Activated CD4-positive, CD25-positive, alpha-beta regulatory T cell treated with anti-CD3 and anti-CD28 coated beads, Interleukin-2, amount 50 U/mL, for 72 hours (primary cell): Measurements from ENCODE around the gene ABCA13.
"Not testable (repeated sequence)": the region's sequence is repeated elsewhere in the genome, so short reads cannot be mapped to it uniquely, and the experiment has no call there.

Experiments used
- DNase-seq: peaks from one replicate; pipeline ENCODE4 v3.0.0; 2021

The ABCA13 gene, protein sequence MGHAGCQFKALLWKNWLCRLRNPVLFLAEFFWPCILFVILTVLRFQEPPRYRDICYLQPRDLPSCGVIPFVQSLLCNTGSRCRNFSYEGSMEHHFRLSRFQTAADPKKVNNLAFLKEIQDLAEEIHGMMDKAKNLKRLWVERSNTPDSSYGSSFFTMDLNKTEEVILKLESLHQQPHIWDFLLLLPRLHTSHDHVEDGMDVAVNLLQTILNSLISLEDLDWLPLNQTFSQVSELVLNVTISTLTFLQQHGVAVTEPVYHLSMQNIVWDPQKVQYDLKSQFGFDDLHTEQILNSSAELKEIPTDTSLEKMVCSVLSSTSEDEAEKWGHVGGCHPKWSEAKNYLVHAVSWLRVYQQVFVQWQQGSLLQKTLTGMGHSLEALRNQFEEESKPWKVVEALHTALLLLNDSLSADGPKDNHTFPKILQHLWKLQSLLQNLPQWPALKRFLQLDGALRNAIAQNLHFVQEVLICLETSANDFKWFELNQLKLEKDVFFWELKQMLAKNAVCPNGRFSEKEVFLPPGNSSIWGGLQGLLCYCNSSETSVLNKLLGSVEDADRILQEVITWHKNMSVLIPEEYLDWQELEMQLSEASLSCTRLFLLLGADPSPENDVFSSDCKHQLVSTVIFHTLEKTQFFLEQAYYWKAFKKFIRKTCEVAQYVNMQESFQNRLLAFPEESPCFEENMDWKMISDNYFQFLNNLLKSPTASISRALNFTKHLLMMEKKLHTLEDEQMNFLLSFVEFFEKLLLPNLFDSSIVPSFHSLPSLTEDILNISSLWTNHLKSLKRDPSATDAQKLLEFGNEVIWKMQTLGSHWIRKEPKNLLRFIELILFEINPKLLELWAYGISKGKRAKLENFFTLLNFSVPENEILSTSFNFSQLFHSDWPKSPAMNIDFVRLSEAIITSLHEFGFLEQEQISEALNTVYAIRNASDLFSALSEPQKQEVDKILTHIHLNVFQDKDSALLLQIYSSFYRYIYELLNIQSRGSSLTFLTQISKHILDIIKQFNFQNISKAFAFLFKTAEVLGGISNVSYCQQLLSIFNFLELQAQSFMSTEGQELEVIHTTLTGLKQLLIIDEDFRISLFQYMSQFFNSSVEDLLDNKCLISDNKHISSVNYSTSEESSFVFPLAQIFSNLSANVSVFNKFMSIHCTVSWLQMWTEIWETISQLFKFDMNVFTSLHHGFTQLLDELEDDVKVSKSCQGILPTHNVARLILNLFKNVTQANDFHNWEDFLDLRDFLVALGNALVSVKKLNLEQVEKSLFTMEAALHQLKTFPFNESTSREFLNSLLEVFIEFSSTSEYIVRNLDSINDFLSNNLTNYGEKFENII (N-terminal part only)

DNA sequence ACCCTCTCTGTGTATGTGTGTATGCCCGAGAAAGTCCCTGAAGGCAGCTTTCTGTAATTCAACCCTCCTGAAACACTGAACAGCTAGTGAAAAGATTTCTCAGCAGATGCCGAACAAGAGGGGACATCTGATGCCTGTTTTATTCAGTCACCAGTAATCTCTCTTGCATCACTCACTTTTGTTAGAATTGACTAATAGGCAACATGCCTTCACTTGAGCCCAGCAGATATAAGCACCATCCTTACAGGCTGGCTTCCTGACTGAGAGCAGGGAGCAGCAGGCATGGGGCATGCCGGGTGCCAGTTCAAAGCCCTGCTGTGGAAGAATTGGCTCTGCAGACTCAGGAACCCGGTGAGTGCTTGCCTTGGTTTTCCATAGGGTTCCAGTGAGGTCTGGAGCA is at the start of gene ABCA13:
TSS of gene ABCA13 (plus strand) at position 257 of the 400 bp plus-strand sequence. CDS start at position 283, 26 bp downstream.
- no peak for DNase-seq

DNA sequence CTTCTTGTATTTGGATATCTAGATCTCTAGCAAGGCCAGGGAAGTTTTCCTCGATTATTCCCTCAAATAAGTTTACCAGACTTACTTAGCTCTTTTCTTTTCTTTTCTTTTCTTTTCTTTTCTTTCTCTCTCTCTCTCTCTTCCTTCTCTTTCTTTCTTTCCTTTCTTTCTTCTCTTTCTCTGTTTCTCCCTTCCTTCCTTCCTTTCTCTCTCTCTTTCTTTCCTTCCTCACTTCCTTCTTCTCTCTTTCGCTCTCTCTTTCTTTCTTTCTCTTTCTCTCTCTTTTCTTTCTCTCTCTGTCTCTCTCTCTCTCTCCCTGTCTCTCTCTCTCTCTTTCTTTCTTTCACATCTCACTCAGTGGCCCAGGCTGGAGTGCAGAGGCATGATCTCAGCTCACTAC is 45.2 kb upstream of the ABCA13 start:
- no peak for DNase-seq

DNA sequence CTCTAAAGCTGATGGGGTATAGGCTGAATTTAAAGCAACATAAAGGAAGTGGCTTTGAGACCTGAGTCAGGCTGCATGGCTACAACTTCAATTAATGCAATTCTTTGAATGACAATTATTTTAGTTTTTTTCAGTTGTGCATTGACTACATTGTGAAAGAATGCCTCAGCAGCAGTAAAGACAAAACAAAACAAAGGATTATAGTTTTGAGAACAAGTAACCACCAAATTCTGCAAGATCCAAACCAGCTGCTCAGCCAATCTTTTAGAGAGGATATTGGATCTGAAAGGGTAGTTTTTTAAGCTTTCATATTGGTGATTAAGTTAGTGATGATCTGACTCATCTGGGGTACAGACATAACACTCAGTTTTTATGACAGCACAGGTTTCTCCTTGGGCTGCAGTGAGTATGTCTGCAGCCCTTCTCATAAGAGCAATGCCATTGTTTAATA is 40.6 kb upstream of the ABCA13 start:
- no peak for DNase-seq

DNA sequence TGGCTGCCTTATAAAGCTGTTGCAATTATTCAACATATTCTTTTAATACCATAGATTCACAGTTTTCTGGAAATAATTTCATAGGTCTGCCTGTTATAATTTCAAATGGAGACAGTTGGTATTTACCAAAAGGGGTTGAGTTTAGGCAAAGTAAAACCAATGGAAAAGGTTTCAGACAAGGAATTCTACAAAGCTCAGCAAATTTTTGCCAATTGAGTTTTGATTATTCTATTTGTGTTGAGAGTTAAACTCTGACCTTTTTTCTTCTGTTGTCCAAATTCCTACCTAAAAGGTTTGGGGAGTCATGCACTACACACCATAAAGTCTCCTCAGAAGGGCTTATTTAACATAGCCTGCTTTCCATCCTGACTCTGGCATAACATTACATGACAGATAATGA is 38.5 kb upstream of the ABCA13 start:
- DNase-seq = no peak

DNA sequence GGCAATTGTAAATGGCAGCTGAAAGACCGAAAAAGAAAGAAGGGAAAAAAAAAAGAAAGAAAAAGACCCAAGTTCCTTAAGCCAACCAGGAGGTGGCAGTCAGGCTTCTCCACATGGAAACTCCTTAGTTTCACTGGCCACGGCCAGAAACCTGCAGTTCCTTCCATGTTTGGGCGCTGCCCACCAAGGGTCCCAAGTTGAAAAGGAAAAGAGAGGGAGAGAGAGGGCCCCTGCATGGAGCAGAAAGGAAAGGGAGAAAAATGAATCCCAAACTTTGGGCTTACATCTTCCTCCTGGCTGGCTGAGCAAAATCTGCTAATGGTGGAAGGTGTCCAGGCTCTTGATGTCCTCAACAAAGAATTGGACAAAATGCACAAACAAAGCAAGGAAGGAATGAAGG is 31.8 kb upstream of the ABCA13 start:
- no peak for DNase-seq

DNA sequence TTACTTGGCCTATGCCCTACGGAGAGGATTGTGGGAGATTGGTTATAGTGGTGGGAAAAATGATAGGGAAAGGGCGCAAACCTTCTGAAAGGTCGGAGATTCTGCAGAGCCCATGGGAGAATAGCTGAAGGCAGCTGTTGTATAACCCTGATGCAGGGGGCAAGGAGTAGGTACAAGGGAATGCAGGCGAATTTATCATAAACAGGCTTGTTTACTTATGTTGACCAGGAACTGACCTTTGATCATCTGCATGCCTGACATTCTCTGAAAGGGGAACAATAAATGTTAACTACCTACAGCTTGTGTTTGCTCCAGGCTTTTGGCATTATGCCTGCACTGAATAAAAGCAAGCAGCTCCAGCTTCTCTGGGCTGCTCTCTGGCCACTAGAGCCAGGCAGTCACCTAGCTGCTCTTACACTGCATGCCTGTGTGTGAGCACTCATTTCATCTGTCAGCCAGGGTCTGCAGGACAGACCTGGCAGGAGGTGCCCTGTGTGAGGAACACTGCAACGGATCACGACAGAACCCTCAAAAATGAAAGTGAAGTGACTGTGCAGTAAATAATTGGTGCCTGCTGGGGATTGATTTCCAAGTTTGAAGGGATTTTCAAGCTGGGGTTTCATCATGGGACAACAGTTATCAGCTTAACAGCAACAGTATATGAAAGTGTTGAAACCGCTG is 31.1 kb upstream of the ABCA13 start:
- DNase-seq = no peak

DNA sequence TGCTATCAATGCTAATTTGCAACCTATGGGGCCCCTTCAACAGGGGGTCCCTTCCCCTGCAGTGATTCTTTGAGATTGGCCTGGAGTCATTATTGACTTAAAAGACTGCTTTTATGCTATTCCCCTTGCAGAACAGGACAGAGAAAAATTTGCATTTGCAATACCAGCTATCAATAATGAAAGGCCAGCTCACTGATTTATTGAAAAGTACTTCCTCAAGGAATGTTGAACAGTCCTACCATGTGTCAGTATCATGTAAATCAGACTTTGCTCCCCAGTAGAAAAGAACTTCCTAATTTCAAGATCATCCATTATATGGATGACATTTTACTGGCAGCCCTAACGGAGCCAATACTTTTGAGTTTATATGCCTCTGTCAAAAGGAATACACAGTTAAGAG is 29.7 kb upstream of the ABCA13 start:
- no peak for DNase-seq

DNA sequence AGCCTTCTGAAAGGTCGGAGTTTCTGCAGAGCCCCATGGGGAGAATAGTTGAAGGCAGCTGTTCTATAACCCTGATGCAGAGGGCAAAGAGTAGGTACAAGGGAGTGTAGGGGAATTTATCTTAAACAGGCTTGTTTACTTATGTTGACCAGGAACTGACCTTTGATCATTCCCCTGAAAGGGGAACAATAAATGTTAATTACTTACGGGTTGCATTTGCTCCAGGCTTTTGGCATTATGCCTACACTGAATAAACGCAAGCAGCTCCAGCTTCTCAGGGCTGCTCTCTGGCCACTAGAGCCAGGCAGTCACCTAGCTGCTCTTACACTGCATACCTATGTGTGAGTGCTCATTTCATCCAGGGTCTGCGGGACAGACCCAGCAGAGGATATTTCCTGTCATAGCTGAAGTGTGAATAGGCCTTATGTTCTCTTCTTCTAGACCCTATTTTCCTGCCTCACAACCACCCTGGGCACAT is 26.9 kb upstream of the ABCA13 start:
- DNase-seq = no peak

DNA sequence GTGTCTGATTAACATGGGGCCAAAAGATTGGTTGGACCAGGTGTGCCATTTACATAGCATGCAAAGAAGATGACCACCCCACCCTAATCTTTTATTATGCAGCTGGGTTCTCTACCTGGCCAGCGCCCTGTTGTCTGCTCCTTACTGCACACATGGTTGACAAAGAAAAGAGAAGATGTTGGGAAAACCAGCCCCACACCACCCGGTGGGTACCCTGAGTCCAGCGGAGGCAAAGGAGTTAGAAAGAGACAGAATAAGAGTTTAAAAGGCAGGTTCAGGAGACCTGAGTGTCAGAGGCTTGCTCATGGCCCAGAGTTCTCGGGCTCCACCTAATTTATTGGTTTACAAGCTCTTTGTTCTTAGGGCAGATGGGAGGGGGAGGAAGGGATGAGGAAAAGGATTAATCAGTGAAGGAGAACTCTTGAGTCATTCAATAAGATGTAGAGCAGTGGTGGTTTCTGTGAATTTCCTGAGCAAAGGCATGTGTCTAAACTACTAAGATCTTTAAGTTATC is 24.1 kb upstream of the ABCA13 start:
- no peak for DNase-seq

DNA sequence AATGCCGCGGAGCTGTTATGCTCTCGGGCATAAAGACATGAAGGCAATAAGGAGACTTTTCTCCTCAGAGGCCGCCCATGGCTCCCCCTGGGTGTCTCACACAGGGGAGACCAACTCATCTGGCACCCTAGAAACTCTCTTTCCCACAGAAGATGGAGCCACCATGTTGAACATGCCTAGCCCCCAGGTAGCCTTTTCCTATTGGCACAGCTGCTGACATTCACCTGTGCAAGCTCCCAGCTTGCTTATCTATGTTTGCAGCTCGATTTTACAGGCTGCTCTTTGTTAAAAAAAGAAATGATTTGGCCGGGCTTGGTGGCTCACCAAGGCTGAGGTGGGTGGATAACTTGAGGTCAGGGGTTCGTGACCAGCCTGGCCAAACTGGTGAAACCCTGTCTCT is 23.6 kb upstream of the ABCA13 start:
- DNase-seq = not testable (repeated sequence)

DNA sequence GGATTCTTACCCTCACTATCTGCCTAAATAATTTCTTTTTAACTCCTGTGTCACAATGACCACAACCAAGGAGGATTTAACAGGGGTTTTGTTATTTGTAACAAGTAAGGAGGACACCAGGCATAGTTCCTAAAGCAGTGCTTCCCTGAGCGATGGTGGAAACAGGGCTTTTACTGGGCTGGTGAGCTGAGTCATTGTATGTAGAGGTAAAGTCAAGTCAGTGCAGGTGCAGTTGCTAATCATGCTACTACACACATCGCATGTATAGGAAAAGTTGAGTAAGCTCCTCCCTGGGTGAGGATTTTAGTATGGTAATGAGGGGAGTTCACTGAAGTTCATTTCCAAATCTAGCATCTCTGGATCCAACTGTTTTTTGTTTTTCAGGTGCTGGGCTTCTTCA is 22.9 kb upstream of the ABCA13 start:
- no peak for DNase-seq

DNA sequence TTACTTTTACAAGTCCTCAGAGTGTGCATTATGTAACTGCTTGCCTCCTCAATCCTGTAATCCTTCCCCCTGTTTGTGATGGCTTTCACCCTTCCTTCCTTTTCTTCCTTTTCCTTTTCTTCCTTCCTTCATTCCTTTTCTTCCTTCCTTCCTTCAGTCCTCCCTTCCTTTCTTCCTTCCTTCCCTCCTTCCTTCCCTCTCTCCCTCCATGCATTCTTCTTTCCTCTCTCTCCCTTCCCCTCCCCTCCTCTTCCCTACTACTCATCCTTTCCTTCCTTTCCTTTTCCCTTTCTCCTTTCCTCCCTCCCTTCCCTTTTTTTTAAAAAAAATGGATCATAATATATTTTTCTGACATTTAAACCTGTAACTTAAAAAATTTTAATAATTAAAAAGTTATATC is 22.2 kb upstream of the ABCA13 start:
- DNase-seq = no peak

DNA sequence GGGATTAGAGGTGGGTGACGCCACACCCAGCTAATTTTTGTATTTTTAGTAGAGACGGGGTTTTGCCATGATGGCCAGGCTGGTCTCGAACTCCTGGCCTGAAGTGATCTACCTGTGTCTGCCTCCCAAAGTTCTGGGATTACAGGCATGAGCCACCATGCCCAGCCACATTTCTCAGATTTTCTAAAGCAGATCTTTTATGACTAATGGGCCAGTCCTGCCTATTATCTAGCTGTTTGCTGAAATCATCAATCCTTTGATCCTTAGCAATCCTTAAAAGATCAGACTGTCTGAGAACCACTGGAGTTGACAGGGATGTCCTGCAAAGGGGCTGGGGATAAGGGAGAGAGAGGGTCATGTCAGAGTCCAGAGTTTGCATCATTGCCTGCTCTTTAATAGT is 21.2 kb upstream of the ABCA13 start:
- no peak for DNase-seq

DNA sequence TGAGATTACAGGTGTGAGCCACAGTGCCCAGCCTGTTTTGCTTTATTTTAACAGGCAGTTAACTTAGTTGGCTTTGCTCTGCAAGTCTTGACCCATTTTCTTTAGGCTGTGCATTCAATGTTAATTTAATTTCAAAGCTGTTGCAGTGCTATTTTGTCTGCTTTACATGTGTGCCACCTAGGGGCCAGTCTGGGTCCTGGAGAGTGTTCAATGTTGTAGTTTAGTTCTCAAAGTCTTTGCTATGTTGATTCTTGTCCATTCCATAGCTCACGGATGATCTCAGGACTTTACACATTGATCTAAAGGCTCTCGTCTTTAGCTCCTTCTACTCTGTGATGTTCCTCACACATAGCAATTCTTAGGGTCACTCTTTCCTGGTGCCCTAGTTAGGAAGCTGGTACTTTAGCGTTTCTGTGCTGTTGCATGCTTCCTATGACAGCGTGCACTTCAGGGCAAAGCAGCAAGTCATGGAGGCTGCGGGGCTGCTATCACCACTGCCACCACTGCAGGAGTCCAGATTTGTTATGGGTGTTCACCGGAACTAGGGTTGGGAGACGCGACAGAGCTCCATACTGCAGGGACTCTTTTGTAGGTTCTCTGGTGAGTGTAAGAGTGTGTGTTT is 16.4 kb upstream of the ABCA13 start:
- DNase-seq = no peak

DNA sequence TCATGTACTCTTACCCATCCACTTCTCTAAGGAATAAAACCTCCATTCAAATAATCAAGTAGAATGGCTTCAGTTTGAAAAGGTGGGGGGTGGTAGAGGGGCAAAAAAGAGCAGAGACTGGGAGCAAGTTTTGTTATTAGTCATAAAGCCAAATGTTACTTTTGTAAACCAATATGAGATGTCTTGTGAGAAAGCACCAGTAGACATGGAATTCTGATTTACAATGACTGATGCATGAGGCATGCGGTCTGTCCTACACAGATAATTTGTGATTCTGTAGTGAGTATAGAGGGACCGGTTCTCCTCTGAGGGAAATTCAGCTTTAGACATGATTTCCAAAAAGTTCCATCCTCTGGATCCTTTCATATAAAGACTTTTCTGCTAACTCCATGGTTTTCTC is 12.9 kb upstream of the ABCA13 start:
- no peak for DNase-seq

DNA sequence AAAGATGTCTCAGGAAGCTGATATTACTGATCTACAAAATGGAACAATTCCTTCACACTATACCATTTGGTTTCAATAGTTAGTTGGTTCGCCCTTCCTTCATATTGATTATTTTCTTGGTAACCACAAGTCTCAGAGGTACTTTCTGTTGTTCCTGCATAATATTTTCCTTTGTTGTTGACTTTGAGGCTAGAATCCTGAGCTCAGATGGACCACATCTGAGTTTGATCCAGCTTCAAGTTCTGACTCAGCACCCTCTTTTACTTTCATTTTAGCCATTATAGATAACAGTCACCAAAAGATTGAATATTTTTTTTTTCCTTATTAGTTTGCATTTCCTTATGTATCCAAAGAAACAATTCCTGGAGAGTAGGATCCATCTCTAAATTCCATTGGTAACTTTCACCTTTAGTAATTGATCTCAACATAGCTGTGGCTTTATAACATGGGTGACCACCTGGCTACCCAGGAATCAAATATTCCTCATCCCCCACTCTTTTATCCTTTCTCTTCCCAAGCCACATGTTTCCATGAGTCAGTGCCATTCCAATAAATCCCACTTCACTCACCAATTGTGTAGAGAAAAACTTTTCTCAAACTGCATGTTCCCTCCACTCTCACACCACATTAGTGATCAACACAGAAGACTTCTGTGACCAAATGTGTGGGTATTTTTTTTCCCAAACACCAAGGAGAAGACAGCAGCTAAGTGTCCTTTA is 9.7 kb upstream of the ABCA13 start:
- no peak for DNase-seq

DNA sequence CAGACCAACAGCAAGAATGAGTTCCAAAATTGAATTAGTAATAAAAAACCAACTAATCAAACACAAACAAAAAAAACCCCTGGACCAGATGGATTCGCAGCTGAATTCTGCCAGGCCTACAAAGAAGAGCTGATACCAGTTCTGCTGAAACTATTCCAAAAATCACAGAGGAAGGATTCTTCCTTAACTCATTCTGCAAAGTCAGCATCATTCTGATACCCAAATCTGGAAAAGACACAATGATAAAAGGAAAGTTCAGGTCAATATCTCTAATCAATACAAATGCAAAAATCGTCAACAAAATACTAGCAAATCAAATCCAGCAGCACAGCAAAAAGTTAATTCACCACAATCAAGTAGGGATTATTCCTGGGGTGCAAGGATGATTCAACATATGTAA is 6.1 kb upstream of the ABCA13 start:
- DNase-seq = no peak

DNA sequence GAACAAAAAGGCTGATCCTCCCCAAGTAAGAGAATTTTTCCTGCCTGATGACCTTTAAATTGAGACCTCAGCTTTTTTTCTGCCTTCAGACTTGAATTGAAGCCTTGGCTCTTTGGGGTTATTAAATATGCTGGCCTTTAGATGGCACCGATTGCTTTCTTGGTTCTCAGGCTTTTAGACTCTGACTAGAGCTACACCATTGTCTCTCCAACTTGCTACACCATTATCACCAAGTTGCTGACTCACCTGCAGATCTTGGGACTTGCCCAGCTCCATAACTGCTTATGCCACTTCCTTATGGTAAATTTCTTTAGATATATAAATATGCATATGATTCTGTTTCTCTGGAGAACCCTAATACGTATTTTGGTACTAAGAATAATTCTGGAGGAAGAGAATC is 3.1 kb upstream of the ABCA13 start:
- DNase-seq = no peak

DNA sequence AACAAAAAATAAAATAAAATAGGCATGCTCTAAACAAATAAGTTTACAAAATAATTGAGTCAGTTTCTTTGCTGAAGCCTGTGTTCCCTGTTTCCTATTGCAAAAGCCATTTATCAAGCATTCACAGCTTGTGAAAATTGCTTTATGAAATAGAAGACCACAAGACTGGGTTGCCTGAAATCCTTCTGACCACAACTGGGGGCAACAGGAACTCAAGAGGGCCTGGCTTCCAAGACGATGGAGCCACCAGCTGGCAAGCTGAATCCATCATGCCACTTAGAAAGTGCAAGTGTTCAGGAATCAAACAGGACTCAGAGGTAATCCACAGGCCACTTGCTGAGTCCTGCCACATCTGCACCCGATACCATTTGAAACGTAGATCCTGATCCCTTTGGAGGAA is 752 bp upstream of the ABCA13 start:
- no peak for DNase-seq

DNA sequence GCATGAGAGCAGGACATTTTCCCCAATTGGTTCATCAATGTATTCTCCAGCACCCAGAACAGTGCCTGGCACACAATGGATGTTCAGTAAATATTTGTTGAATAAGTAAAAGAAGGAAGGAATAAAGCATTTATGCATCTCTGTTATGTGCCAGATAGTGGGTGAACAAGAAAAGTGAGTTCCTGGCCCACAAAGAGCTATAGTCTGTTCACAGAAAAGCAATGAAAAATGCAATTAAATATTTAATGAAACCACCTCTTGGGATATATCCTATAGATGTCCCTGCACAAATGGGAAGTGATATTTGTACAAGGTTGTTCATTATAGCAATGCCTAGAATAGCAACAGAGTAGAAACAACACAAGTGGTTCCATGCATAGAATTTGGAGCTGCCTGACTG is 2.1 kb downstream of the ABCA13 start:
- no peak for DNase-seq
